HS-5 (cell line): ENCODE measurements around the gene LHPP.

Experiments
- DNase-seq: peaks from one replicate; pipeline ENCODE4 v3.0.0-alpha.2; 2012; ENCODE audit warnings: low read depth

LHPP gene

GRCh38 chr10:124595143-124595883 is 133.7 kb downstream of the LHPP start:
- DNase-seq = no peak

DNA sequence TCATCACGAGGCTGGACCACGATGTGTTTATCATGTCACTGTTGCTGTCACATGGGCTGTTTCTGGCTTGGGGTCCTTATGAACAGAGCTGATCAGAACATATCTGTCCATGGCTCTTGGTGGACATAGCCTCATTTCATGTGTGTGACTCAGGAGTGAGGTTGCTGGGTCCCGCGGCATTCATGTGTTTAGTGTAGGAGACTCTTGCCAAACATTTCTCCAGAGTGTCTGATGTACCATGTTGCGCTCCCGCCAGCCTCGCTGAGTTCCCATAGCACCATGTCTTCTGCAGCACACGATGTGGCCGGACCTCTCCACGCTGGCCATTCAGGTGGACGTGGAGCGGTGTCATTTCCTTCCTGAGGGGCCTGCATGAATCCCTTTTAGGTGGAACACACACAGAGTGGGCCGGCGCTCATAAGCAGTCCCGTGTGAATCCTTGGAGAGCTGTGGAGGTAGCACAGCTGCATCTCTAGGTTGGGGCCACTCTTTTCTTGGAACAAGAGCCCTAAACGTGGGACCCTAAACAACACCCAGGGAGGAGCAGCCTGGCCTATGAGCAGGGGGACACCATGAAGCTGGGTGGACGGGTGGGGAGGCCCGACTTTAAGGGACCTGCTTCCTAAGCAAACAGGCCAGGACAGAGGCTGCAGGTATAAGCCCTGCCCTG is 134.6 kb downstream of the LHPP start:
- no peak for DNase-seq

DNA sequence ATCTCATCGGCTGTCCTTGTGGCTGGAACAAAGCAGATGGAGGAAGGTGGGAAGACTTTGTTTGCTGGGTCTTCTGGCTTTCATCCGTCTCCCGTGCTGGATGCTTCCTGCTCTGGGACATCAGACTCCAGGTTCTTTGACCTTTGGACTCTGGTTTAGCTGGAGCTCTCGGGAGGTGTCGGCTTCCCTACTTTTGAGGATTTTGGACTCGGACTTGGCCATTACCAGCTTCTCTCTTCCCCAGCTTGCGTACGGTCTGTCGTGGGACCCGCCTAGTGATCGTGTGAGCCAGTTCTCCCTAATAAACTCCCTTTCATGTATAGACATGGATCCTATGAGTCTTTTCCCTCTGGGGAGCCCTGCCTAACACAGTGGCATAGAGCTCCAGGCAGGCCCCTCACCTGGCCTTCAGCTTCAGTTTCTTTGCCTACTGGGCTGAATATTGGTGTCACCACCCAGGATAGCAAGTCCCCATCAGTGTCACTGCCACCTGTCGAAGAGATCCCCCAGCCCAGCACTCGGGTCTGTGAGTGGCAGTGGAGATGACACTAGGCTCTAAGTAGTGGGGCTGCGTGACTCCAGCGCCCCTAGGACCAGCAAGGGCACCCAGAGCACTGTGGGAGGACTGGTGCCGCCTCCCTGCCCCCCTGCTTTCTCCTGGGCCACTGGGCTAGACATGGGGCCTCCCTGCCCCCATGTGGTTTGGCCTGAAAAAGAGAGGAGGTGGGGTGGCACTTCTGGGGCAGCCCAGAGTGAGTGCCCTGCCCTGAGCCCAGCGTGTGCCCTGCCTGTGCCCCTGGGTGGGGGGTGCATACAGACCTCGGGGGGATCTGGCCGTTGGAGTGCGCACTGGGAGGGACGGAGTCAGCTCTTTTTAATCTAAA is 135.6 kb downstream of the LHPP start:
- no peak for DNase-seq

GRCh38 chr10:124597846-124598165 is 136.2 kb downstream of the LHPP start:
- no peak for DNase-seq

- no peak for DNase-seq
Measured at GRCh38 chr10:124598196-124598595, 136.6 kb downstream of the LHPP start.

- no peak for DNase-seq
Measured at GRCh38 chr10:124598773-124599587, 137.4 kb downstream of the LHPP start.

GRCh38 chr10:124599588-124600050 is 138.0 kb downstream of the LHPP start:
- DNase-seq = no peak

- no peak for DNase-seq
Measured at GRCh38 chr10:124600051-124600880, 138.6 kb downstream of the LHPP start.

GRCh38 chr10:124601016-124601415 is 139.4 kb downstream of the LHPP start:
- DNase-seq = no peak

DNA sequence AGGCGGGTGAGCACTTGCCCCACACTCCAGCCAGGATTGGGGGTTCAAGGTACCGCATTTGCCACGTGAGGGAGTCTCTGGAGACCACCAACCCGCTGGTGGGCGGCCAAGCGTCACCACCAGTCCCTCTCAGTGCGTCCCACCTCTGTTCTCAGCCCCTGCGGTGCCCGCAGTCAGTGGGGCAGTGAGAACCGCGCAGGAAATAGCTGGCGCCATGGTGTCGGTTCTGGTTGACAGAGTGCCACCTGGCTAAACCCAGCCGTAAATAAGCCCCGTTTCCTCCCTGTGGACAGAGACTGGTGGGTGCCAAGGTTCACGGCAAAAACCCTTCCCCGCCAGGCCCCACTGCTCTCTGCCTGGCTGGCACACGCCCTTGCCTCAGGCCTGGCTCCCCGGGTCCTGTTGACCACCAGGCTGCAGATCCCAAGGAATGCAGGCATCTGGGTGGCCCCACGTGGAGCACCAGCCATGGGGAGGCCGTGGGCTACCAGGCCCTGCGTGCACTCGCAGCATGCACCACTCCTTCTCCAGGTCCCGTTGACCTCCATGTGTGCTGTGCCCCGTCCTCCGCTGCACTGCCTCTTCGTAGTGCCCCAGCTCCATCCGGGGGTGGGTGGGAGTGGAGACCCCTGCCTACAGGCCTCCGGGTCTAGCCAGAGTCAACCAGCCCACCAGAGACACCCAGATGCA is 140.0 kb downstream of the LHPP start:
- DNase-seq = no peak

DNA sequence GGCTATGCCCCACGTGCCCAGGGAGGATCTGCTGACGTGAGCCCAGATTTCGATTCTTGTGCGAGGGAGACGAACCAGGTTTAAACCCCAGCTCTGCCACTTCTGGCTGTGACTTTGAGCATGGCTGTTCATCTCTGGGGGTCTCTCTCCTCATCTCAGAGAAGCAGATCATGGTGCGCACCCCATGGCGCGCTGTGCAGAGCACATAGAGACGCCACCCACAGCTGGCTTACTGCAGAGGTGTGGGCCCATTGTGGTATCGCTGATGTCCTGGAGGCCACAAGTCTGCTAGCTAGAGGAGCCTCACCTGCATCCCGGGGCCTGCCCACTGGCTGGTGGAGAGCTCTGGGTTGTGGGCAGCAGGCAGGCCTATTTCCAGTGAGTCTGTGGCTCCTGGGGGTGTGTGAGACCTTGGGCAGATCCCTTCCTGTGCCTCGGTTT is 140.5 kb downstream of the LHPP start:
- no peak for DNase-seq

GRCh38 chr10:124602646-124603365 is 141.2 kb downstream of the LHPP start:
- DNase-seq = no peak

DNA sequence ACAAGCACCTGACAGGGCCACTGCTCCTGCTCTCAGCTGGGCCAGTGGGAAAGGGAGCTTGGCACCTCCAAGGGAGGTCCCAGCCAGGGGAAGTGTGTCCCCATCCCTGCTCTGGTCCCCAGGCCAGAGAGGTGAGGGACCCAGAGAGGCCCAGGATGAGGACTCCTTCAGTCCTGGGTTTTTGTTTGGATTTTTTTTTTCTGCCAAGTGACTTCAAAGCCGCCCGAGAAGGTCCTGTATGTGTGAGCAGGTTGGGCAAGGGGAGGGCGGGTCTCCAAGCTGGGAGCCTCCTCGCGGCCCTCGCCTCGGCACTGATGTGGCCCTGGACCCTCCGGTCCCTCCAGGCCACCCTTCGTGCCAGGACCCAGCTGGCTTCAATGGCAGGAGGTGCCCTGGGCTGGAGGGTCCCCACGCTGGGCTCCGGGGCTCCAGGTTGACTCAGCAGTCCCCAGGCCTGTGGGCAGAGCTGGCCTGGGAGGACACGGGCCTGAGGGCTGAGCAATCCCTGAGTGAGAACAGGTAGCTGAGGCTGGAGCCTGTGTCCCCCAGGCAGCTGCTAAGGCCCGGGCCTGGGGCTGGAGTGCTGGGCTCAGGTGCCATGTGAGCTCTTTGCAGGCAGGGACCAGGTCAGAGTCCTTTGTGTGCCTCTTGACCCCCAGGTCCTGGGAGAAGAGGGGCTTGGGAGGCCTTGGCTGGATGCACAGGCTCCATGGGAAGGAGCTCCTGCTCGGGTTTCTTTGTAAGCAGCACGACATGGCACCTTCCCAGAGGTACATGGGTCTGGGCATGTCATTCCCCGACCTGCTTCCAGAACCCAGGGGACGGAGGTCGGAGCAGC is 142.0 kb downstream of the LHPP start:
- no peak for DNase-seq

GRCh38 chr10:124604214-124605000 is 142.8 kb downstream of the LHPP start:
- DNase-seq = no peak

DNA sequence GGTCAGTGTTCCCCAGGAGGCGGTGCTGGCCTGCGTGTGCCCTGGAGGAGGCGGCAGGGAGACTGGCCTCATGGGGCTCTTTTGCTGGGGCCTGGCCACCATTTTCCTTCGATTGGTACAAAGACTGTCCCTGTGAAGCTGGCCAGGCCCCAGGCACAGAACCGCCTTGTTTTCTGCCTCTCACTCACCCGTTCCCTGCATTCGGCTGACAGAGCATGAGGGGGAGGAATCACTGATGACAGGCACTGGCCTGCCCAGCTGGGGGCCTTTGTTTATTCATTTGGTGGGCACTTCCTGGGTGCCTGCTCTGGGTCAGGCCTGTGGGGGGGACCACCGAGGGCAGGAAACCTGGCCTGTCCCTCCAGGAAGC is 143.4 kb downstream of the LHPP start:
- no peak for DNase-seq

- no peak for DNase-seq
Measured at GRCh38 chr10:124605481-124605855, 143.8 kb downstream of the LHPP start.

DNA sequence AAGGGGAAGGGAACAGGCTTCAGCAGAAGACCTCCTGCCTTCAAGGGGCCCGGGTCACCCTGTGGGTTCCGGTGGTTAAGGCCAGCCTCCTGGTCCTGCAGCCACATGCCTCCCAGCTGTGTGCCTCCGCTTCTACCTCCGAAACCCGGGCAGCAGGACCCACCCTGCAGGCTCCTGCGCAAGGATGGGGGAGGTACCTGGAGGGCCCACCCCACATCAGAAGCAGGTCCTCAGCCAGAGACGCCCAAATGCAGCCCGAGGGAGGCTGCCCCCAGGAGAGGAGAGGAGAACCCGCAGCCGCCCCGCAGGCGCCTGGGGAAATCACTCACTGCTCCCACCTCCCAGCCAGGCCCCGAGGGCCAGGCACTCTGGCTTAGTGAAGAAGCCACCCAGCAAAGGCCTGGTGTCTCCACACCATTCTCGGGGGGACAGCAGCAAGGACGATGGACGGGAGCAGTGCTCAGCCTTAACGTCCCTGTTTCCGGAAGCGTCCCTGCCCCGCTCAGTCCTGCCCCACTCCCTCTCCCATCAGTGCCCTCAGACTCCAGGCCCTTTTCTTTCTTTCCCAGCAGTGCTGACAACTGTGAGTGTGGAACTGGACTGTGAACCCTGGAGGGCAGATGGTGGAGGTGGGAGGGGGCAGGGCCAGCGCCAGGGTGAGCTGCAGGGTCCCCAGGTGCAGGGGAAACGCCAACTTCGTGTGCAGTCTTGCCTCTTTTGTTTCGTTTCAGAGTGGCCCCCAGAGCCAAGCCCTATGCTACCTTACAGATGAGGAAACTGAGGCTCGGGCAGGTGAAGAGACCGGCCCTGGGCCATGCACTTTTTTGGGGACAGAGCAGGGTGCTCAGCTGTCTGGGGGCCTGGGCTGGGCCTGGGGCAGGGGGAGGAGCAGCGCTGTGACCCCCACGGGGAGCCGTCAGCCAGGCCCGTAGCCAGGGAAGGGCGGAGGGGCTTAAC is 144.5 kb downstream of the LHPP start:
- DNase-seq = no peak
